ENCODE measurements around the gene PLCD3. TPM values are rescaled to one million over a fixed set of nuclear protein-coding genes. Genes with fewer than 3 reads are reported as not detected.

Gene PLCD3
- polyA plus RNA-seq, 1 donor from 2014 or later: 1.3 TPM

DNA sequence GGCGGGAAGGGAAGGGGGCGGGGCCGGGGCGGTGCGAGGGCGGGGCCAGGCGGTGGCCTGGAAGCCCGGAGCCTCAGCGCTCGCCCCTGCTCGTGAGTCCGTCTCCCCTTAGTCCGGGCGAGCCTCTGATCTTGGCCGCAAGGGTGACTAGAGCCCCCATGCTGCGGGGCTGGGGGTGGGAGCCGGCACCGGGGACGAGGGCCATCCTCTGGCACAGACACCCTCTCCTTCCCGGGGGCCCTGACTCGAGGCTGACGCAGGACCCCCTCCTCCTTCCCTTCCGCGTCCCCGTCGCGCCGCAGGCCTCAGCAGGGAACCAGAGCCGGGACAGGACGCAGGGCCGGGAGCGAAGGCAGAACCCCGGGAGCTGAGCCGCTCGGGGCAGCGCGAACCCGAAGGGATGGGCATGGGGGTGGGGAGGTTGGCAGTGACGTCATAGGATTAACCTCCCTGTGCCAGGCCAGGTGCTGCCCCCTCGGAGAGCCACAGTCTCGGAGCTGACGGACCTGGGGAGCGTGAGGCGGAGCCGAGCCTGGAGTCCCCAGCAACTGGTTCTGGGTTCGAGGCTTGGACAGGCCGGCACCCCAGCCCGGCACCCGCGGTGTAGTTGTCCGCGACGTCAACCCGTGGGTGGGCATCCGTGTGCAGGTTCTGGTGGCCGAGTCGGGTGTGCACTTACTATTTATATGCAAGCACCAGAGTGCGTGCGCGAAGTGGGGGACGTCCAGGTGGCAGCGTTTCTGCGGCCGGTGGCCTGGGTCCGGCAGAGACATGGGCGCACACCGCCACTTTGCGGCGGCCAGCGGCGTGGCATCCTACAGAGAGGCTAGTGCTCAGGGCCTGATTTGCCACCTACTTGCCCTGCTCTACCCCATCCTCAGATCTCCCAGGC lies 503 bp upstream of the PLCD3 start:
- no peaks in the 10 kb centered on the region for H3K36me3 ChIP-seq (ENCODE audit: insufficient read depth, low read length)
- no peak for TF ChIP-seq SMC3 (conservative IDR thresholded peaks at IDR 0.05; ENCODE audit: poor library complexity)
- TF ChIP-seq, protein P1, sequence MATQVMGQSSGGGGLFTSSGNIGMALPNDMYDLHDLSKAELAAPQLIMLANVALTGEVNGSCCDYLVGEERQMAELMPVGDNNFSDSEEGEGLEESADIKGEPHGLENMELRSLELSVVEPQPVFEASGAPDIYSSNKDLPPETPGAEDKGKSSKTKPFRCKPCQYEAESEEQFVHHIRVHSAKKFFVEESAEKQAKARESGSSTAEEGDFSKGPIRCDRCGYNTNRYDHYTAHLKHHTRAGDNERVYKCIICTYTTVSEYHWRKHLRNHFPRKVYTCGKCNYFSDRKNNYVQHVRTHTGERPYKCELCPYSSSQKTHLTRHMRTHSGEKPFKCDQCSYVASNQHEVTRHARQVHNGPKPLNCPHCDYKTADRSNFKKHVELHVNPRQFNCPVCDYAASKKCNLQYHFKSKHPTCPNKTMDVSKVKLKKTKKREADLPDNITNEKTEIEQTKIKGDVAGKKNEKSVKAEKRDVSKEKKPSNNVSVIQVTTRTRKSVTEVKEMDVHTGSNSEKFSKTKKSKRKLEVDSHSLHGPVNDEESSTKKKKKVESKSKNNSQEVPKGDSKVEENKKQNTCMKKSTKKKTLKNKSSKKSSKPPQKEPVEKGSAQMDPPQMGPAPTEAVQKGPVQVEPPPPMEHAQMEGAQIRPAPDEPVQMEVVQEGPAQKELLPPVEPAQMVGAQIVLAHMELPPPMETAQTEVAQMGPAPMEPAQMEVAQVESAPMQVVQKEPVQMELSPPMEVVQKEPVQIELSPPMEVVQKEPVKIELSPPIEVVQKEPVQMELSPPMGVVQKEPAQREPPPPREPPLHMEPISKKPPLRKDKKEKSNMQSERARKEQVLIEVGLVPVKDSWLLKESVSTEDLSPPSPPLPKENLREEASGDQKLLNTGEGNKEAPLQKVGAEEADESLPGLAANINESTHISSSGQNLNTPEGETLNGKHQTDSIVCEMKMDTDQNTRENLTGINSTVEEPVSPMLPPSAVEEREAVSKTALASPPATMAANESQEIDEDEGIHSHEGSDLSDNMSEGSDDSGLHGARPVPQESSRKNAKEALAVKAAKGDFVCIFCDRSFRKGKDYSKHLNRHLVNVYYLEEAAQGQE (IDR thresholded peaks at IDR 0.05; ENCODE audit: borderline replicate concordance): no peak
- peak; percentile 72 for TF ChIP-seq CTCF (IDR thresholded peaks at IDR 0.05; ENCODE audit: poor library complexity, severe bottlenecking)
- no peak for TF ChIP-seq EZH2 (IDR thresholded peaks at IDR 0.05; ENCODE audit: borderline replicate concordance, insufficient read depth, low read length, poor library complexity, severe bottlenecking)
- TF ChIP-seq EP300 (conservative IDR thresholded peaks at IDR 0.05; ENCODE audit: poor library complexity, severe bottlenecking): peak; percentile 24
- no peak for TF ChIP-seq TAF1 (IDR thresholded peaks at IDR 0.05; ENCODE audit: low read depth)
- peak; percentile 52 for TF ChIP-seq RAD21 (conservative IDR thresholded peaks at IDR 0.05)
- peak; percentile 83 for TF ChIP-seq POLR2AphosphoS5 (IDR thresholded peaks at IDR 0.05)
- TF ChIP-seq MXI1 (conservative IDR thresholded peaks at IDR 0.05; ENCODE audit: poor library complexity, severe bottlenecking): peak; percentile 7
- H2AFZ ChIP-seq (ENCODE audit: low read depth, low read length): peak overlapping the region; percentile 93
- H3K27me3 ChIP-seq (ENCODE audit: insufficient read depth, low read depth, low read length): no peaks in the 10 kb centered on the region
- H3K27ac ChIP-seq (ENCODE audit: low read length): peak overlapping the region; percentile 87
- H3K79me2 ChIP-seq (replicated peaks; ENCODE audit: insufficient read depth, low read length): no peaks in the 10 kb centered on the region
- peak overlapping the region; percentile 67 for H3K4me2 ChIP-seq (ENCODE audit: low read length)
- no peaks in the 10 kb centered on the region for H3K9me3 ChIP-seq (ENCODE audit: low read length)
- H4K20me1 ChIP-seq (ENCODE audit: insufficient read depth): no peaks in the 10 kb centered on the region
- H3K9ac ChIP-seq (ENCODE audit: low read length): peak overlapping the region; percentile 97
- no peaks in the 10 kb centered on the region for H3F3A ChIP-seq (ENCODE audit: insufficient read depth, low read length, poor library complexity, severe bottlenecking)
- peak overlapping the region; percentile 97 for H3K4me3 ChIP-seq (ENCODE audit: low read length)
- H3K9me2 ChIP-seq (ENCODE audit: insufficient read depth, low read length): no peaks in the 10 kb centered on the region

DNA sequence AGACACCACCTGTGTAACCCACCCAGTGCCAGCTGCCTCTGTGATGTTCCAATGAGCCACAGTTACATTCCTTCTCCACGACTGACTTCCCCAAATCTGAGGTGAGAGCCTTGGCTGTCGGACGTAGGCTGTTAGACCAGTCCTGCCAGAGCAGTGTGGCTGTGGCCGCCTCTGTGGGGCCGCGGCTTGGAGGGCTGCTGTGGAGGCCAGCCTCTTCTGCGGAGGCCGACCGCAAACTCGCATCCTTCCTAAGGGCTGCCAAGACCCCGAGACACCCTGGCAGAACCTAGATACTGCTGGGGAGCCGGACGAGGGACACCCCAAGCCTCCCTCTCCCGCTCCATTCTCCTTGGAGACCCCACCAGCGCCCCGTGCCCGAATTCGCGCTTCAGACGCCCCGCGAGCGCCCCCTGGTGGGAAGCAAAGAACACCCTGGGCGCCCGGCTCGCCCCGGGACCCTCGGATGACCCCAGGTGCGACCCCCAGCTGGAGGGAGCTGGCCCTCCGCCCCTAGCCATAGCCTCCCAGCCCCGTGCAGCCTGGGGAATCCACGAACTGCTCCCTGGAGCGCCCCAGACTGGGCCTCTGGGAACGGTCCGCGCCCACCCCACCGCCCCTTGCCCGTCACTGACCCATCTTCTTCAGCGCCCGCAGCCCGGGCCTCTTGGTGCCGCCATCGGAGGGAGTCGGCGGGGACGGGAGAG lies 547 bp downstream of the PLCD3 start:
- Histone ChIP-seq H3K79me2 (replicated peaks; ENCODE audit: insufficient read depth, low read length) (no peaks in the 10 kb centered on the region), H3K9me3 (ENCODE audit: low read length) (no peaks in the 10 kb centered on the region), H3K4me2 (ENCODE audit: low read length) (peak overlapping the region; percentile 62), H3K9me2 (ENCODE audit: insufficient read depth, low read length) (no peaks in the 10 kb centered on the region), H3K9ac (ENCODE audit: low read length) (peak overlapping the region; percentile 97), H3K27me3 (ENCODE audit: insufficient read depth, low read depth, low read length) (no peaks in the 10 kb centered on the region), H3K27ac (ENCODE audit: low read length) (no peak overlapping the region), H3F3A (ENCODE audit: insufficient read depth, low read length, poor library complexity, severe bottlenecking) (no peaks in the 10 kb centered on the region), H2AFZ (ENCODE audit: low read depth, low read length) (no peak overlapping the region), H3K4me3 (ENCODE audit: low read length) (peak overlapping the region; percentile 97), H3K36me3 (ENCODE audit: insufficient read depth, low read length) (no peaks in the 10 kb centered on the region), H4K20me1 (ENCODE audit: insufficient read depth) (no peaks in the 10 kb centered on the region)
- TF ChIP-seq TAF1 (IDR thresholded peaks at IDR 0.05; ENCODE audit: low read depth) (no peak), EZH2 (IDR thresholded peaks at IDR 0.05; ENCODE audit: borderline replicate concordance, insufficient read depth, low read length, poor library complexity, severe bottlenecking) (no peak), RAD21 (conservative IDR thresholded peaks at IDR 0.05) (peak; percentile 26), POLR2AphosphoS5 (IDR thresholded peaks at IDR 0.05) (no peak), MXI1 (conservative IDR thresholded peaks at IDR 0.05; ENCODE audit: poor library complexity, severe bottlenecking) (peak; percentile 34), EP300 (conservative IDR thresholded peaks at IDR 0.05; ENCODE audit: poor library complexity, severe bottlenecking) (no peak), SMC3 (conservative IDR thresholded peaks at IDR 0.05; ENCODE audit: poor library complexity) (peak; percentile 44), CTCF (IDR thresholded peaks at IDR 0.05; ENCODE audit: poor library complexity, severe bottlenecking) (peak; percentile 79)
- TF ChIP-seq, protein P1 (IDR thresholded peaks at IDR 0.05; ENCODE audit: borderline replicate concordance): no peak
